ENCODE measurements around the gene SLC18A2.

Gene SLC18A2

GRCh38 chr10:117249493-117250093 lies 8.7 kb downstream of the SLC18A2 start:
- Histone ChIP-seq H3K4me1 (ENCODE audit: insufficient read depth, insufficient read length) (peaks cover 2% of the 10 kb centered on the region), H3K27me3 (ENCODE audit: insufficient read depth, insufficient read length) (peaks cover 2% of the 10 kb centered on the region), H3K4me3 (ENCODE audit: insufficient read length, low read depth) (no peak overlapping the region), H3K9ac (ENCODE audit: insufficient read length, low read depth) (no peak overlapping the region), H3K36me3 (ENCODE audit: insufficient read depth, insufficient read length, low read length) (no peaks in the 10 kb centered on the region), H3K9me3 (ENCODE audit: insufficient read depth, low read length) (no peaks in the 10 kb centered on the region)
- no peak for DNase-seq (ENCODE audit: low read depth, low spot score)
- TF ChIP-seq YY1 (IDR thresholded peaks at IDR 0.05; ENCODE audit: insufficient read depth, insufficient read length) (no peak), SUZ12 (IDR thresholded peaks at IDR 0.05; ENCODE audit: extremely low read depth, insufficient read depth, insufficient read length) (no peak), ZNF274 (IDR thresholded peaks at IDR 0.05; ENCODE audit: low read depth, low read length) (no peak)

GRCh38 chr10:117250411-117250810 lies 9.5 kb downstream of the SLC18A2 start:
- DNase-seq (ENCODE audit: low read depth, low spot score): no peak
- Histone ChIP-seq H3K4me1 (ENCODE audit: insufficient read depth, insufficient read length) (peaks cover 2% of the 10 kb centered on the region), H3K9ac (ENCODE audit: insufficient read length, low read depth) (no peak overlapping the region), H3K27me3 (ENCODE audit: insufficient read depth, insufficient read length) (no peaks in the 10 kb centered on the region), H3K36me3 (ENCODE audit: insufficient read depth, insufficient read length, low read length) (no peaks in the 10 kb centered on the region), H3K4me3 (ENCODE audit: insufficient read length, low read depth) (no peak overlapping the region), H3K9me3 (ENCODE audit: insufficient read depth, low read length) (no peaks in the 10 kb centered on the region)
- TF ChIP-seq YY1 (IDR thresholded peaks at IDR 0.05; ENCODE audit: insufficient read depth, insufficient read length) (no peak), SUZ12 (IDR thresholded peaks at IDR 0.05; ENCODE audit: extremely low read depth, insufficient read depth, insufficient read length) (no peak), ZNF274 (IDR thresholded peaks at IDR 0.05; ENCODE audit: low read depth, low read length) (no peak)

- Histone ChIP-seq H3K9ac (ENCODE audit: insufficient read length, low read depth) (no peak overlapping the region), H3K9me3 (ENCODE audit: insufficient read depth, low read length) (no peaks in the 10 kb centered on the region), H3K27me3 (ENCODE audit: insufficient read depth, insufficient read length) (no peaks in the 10 kb centered on the region), H3K4me3 (ENCODE audit: insufficient read length, low read depth) (no peak overlapping the region), H3K36me3 (ENCODE audit: insufficient read depth, insufficient read length, low read length) (no peaks in the 10 kb centered on the region), H3K4me1 (ENCODE audit: insufficient read depth, insufficient read length) (peaks cover 2% of the 10 kb centered on the region)
- DNase-seq (ENCODE audit: low read depth, low spot score): no peak
- TF ChIP-seq YY1 (IDR thresholded peaks at IDR 0.05; ENCODE audit: insufficient read depth, insufficient read length): no peak
- TF ChIP-seq SUZ12 (IDR thresholded peaks at IDR 0.05; ENCODE audit: extremely low read depth, insufficient read depth, insufficient read length): no peak
- no peak for TF ChIP-seq ZNF274 (IDR thresholded peaks at IDR 0.05; ENCODE audit: low read depth, low read length)
Observed at GRCh38 chr10:117253908-117254307, 13.0 kb downstream of the SLC18A2 start.

- no peak for DNase-seq (ENCODE audit: low read depth, low spot score)
- no peaks in the 10 kb centered on the region for H3K36me3 ChIP-seq (ENCODE audit: insufficient read depth, insufficient read length, low read length)
- no peak overlapping the region for H3K4me3 ChIP-seq (ENCODE audit: insufficient read length, low read depth)
- H3K9me3 ChIP-seq (ENCODE audit: insufficient read depth, low read length): no peaks in the 10 kb centered on the region
- no peak overlapping the region for H3K9ac ChIP-seq (ENCODE audit: insufficient read length, low read depth)
- H3K27me3 ChIP-seq (ENCODE audit: insufficient read depth, insufficient read length): no peaks in the 10 kb centered on the region
- no peak for TF ChIP-seq YY1 (IDR thresholded peaks at IDR 0.05; ENCODE audit: insufficient read depth, insufficient read length)
- no peak for TF ChIP-seq SUZ12 (IDR thresholded peaks at IDR 0.05; ENCODE audit: extremely low read depth, insufficient read depth, insufficient read length)
- no peak for TF ChIP-seq ZNF274 (IDR thresholded peaks at IDR 0.05; ENCODE audit: low read depth, low read length)
- peaks cover 2% of the 10 kb centered on the region for H3K4me1 ChIP-seq (ENCODE audit: insufficient read depth, insufficient read length)
Observed at GRCh38 chr10:117254338-117254737, 13.4 kb downstream of the SLC18A2 start.

DNA sequence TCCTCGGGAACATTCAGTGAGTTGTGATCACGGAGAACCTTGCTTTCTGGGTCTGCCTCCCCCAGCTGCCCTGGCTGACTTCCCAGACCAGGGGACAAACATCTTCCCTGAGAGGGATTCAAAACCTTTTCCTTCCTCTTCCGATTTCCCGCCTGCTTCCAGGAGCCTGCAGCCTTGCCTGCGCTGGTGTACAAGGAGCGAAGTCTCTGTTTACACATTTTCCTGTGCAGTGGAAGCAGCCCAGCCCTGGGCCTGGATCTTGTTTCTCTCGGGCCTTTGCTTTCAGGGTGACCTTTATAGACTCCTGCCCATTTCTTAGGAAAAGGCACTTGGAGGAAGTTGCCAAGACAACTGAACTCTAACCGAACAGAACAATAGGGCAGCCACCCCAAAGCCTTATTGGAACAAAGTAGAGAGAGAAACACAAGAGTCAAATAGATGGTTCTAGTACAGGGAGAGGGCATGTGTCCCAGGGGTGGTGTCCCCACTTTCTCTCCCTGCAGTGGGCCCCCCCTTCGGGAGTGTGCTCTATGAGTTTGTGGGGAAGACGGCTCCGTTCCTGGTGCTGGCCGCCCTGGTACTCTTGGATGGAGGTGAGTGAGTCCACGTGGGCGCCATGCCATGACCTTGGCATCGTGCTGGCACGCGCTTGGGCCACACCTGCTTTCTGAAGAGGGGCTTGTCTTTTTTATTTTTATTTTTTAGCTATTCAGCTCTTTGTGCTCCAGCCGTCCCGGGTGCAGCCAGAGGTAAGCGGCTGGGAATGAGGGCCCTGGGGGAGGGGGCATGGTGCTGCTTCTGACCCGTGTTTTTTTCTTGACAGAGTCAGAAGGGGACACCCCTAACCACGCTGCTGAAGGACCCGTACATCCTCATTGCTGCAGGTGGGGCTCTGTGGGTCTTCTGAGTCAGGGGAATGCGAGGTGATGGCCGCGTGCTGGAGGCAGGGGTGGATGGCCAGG lies 14.1 kb downstream of the SLC18A2 start:
- no peaks in the 10 kb centered on the region for H3K36me3 ChIP-seq (ENCODE audit: insufficient read depth, insufficient read length, low read length)
- TF ChIP-seq ZNF274 (IDR thresholded peaks at IDR 0.05; ENCODE audit: low read depth, low read length) (no peak), SUZ12 (IDR thresholded peaks at IDR 0.05; ENCODE audit: extremely low read depth, insufficient read depth, insufficient read length) (no peak), YY1 (IDR thresholded peaks at IDR 0.05; ENCODE audit: insufficient read depth, insufficient read length) (no peak)
- peaks cover 2% of the 10 kb centered on the region for H3K4me1 ChIP-seq (ENCODE audit: insufficient read depth, insufficient read length)
- H3K4me3 ChIP-seq (ENCODE audit: insufficient read length, low read depth): no peak overlapping the region
- no peak for DNase-seq (ENCODE audit: low read depth, low spot score)
- no peak overlapping the region for H3K9ac ChIP-seq (ENCODE audit: insufficient read length, low read depth)
- H3K27me3 ChIP-seq (ENCODE audit: insufficient read depth, insufficient read length): no peaks in the 10 kb centered on the region
- H3K9me3 ChIP-seq (ENCODE audit: insufficient read depth, low read length): no peaks in the 10 kb centered on the region

- no peak for TF ChIP-seq YY1 (IDR thresholded peaks at IDR 0.05; ENCODE audit: insufficient read depth, insufficient read length)
- no peak for TF ChIP-seq SUZ12 (IDR thresholded peaks at IDR 0.05; ENCODE audit: extremely low read depth, insufficient read depth, insufficient read length)
- H3K9ac ChIP-seq (ENCODE audit: insufficient read length, low read depth): no peak overlapping the region
- no peaks in the 10 kb centered on the region for H3K9me3 ChIP-seq (ENCODE audit: insufficient read depth, low read length)
- no peaks in the 10 kb centered on the region for H3K36me3 ChIP-seq (ENCODE audit: insufficient read depth, insufficient read length, low read length)
- H3K27me3 ChIP-seq (ENCODE audit: insufficient read depth, insufficient read length): no peaks in the 10 kb centered on the region
- DNase-seq (ENCODE audit: low read depth, low spot score): no peak
- no peak overlapping the region for H3K4me3 ChIP-seq (ENCODE audit: insufficient read length, low read depth)
- no peaks in the 10 kb centered on the region for H3K4me1 ChIP-seq (ENCODE audit: insufficient read depth, insufficient read length)
Observed at GRCh38 chr10:117255835-117256460, 15.0 kb downstream of the SLC18A2 start.

DNA sequence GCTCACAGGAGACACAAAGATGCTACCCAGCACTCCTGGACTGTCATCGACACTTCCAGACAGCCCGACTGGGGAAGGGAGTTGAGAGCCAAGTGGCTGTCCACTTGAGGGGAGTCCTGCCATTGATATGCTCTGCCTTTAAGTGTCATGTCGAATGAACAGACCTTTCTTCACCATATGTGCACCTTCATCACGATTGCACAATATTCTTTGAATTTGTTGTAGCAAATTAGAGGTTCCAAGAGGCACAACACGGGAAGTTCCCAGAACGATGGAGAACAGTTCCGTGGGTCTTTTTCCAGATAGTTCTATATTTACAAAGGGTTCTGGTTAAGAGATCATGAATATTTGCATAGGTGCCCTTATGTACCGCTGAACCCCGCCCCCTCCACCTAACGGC lies 16.0 kb downstream of the SLC18A2 start:
- H3K4me3 ChIP-seq (ENCODE audit: insufficient read length, low read depth): no peak overlapping the region
- TF ChIP-seq ZNF274 (IDR thresholded peaks at IDR 0.05; ENCODE audit: low read depth, low read length) (no peak), SUZ12 (IDR thresholded peaks at IDR 0.05; ENCODE audit: extremely low read depth, insufficient read depth, insufficient read length) (no peak), YY1 (IDR thresholded peaks at IDR 0.05; ENCODE audit: insufficient read depth, insufficient read length) (no peak)
- no peak overlapping the region for H3K9ac ChIP-seq (ENCODE audit: insufficient read length, low read depth)
- no peaks in the 10 kb centered on the region for H3K4me1 ChIP-seq (ENCODE audit: insufficient read depth, insufficient read length)
- H3K9me3 ChIP-seq (ENCODE audit: insufficient read depth, low read length): no peaks in the 10 kb centered on the region
- no peaks in the 10 kb centered on the region for H3K36me3 ChIP-seq (ENCODE audit: insufficient read depth, insufficient read length, low read length)
- DNase-seq (ENCODE audit: low read depth, low spot score): no peak
- H3K27me3 ChIP-seq (ENCODE audit: insufficient read depth, insufficient read length): no peaks in the 10 kb centered on the region
